GM06990 (cell line): ENCODE results near the gene ZNF189.

Source experiments
- DNase-seq: peaks from one replicate; pipeline ENCODE4 v3.0.0-alpha.2; 2011; ENCODE audit not compliant: insufficient read length; ENCODE audit errors: extremely low read depth
- H3K27me3 ChIP-seq: replicated peaks from 2 replicates; pipeline ENCODE4 v1.6.0; 2011; ENCODE audit warnings: low read length; ENCODE audit not compliant: control insufficient read depth, insufficient read depth
- H3K36me3 ChIP-seq: 2 replicates; pipeline ENCODE4 v1.5.1; 2011; ENCODE audit warnings: low read length; ENCODE audit not compliant: control insufficient read depth, insufficient read depth
- H3K4me3 ChIP-seq: replicated peaks from 2 replicates; pipeline ENCODE4 v1.5.1; 2011; ENCODE audit warnings: low read depth, mild to moderate bottlenecking, control low read depth, low read length
- CTCF ChIP-seq: IDR thresholded peaks from 2 replicates; pipeline ENCODE4 v1.5.1; 2011; ENCODE audit warnings: low read length, control low read depth, mild to moderate bottlenecking, inconsistent platforms; ENCODE audit not compliant: insufficient read depth, poor library complexity, severe bottlenecking

ZNF189 gene

GRCh38 chr9:101442318-101442717 lies 43.7 kb downstream of the ZNF189 start:
- no peak for TF ChIP-seq CTCF
- H3K36me3 ChIP-seq: no peaks in the 10 kb centered on the region
- H3K27me3 ChIP-seq: no peaks in the 10 kb centered on the region
- no peak for DNase-seq
- H3K4me3 ChIP-seq: no peak overlapping the region

- Histone ChIP-seq H3K27me3 (no peaks in the 10 kb centered on the region), H3K4me3 (no peak overlapping the region), H3K36me3 (no peaks in the 10 kb centered on the region)
- TF ChIP-seq CTCF: no peak
- no peak for DNase-seq
These were observed 44.1 kb downstream of the ZNF189 start for GRCh38 chr9:101442736-101443135.

- Histone ChIP-seq H3K4me3 (no peak overlapping the region), H3K27me3 (no peaks in the 10 kb centered on the region), H3K36me3 (no peaks in the 10 kb centered on the region)
- DNase-seq: no peak
- TF ChIP-seq CTCF: no peak
These were observed 44.7 kb downstream of the ZNF189 start for GRCh38 chr9:101443364-101443771.

GRCh38 chr9:101445353-101446029 lies 46.8 kb downstream of the ZNF189 start:
- TF ChIP-seq CTCF: no peak
- Histone ChIP-seq H3K27me3 (no peaks in the 10 kb centered on the region), H3K36me3 (no peaks in the 10 kb centered on the region), H3K4me3 (no peak overlapping the region)
- DNase-seq: no peak

GRCh38 chr9:101446732-101447131 lies 48.1 kb downstream of the ZNF189 start:
- no peak for DNase-seq
- no peak for TF ChIP-seq CTCF
- Histone ChIP-seq H3K27me3 (no peaks in the 10 kb centered on the region), H3K36me3 (no peaks in the 10 kb centered on the region), H3K4me3 (no peak overlapping the region)

GRCh38 chr9:101448680-101449070 lies 50.0 kb downstream of the ZNF189 start:
- no peak for TF ChIP-seq CTCF
- DNase-seq: no peak
- Histone ChIP-seq H3K36me3 (no peaks in the 10 kb centered on the region), H3K4me3 (no peak overlapping the region), H3K27me3 (no peaks in the 10 kb centered on the region)
